NCI-H2107 treated with DMSO at 0.1 percent for 48 hours (cell line): Measurements from ENCODE around the gene AP4M1.
"Not testable (repeated sequence)": the region's sequence is repeated elsewhere in the genome, so short reads cannot be mapped to it uniquely, and the experiment has no call there.

Experiments
- DNase-seq: peaks from one replicate; lab custom pipeline; 2025; ENCODE audit not compliant: unreplicated experiment; lab: John Stamatoyannopoulos, UW

Gene AP4M1

DNA sequence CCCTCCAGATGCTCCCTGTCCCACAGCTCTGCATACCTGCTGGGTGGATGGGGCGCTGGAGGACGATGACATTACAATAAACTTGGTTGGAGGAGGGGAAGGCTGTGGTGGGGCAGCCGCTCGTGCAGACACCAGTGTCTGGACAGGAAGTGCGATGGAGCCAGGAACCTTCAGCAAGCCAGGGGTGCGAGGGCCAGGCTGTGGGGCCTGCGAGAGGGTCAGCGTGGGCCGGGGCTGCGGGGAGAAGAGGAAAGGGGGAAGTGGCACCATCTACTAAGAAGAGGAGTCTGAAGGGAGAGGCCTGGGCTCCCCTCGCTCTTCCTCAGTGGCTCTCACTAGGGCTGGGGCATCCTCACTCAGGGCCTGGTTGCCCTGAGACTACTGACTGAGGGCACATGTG is 6.4 kb downstream of the AP4M1 start:
- no peak for DNase-seq

DNA sequence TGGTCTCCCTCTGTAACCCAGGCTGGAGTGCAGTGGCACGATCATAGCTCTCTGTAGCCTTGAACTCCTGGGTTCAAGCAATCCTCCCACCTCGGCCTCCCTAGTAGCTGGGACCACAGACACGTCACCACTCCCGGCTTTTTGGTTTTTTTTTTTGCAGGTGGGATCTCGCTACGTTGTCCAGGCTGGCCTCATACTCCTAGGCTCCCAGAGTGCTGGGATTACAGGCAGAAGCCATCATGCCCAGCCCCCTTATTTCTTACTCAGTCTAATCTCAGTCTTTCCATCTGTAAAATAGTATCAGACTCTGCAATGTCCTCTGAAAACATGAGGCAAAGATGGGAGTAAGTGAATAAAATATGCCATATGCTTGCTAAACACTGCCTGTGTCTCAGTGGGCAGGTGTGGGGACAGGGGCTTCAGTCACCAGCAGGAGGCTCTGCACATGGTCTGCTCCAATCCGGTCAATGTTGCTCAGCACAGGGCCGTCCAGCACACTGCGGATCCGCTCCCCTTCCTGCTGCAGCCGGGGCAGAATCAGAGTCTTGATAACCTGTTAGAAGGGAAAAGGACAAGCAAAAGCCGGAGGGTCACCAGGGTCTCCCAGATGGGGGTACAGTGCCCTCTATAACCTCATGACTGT is 8.2 kb downstream of the AP4M1 start:
- no peak for DNase-seq

DNA sequence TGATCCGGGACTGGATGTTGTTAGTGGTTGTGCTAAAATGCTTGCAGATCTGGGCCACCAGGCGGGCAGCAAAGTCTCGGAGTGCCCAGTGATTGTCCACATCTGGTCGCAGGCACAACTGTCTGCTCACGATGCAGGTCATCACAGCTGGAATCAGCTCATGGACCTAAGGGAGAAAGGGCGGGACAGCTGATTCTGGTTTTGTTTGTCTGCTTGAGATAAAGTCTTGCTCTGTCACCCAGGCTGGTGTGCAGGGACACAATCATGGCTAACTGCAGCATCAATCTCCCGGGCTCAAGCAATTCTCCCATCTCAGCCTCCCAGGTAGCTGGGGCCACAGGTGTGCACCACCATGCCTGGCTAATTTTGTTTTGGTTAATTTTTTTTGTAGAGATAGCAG is 9.7 kb downstream of the AP4M1 start:
- DNase-seq = no peak

DNA sequence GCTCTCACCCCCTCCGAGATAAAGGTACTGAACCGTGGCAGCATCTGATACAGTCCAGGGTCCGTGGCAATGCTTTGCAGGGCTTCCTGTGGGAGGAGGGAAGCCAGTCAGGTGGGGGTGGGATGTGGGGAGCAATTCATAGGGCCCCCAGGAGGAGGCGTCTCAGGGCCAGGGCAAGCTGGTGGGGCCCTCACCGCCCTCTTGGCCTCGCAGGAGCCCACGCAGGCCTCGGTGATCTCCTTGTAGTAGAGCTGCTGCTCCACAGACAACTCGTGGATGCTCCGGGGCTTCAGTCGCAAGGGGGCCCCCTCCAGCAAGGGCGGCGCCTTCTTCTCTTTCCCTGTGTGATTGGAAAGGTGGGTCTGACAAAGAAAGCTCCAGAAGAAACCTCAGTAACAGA is 10.5 kb downstream of the AP4M1 start:
- no peak for DNase-seq

DNA sequence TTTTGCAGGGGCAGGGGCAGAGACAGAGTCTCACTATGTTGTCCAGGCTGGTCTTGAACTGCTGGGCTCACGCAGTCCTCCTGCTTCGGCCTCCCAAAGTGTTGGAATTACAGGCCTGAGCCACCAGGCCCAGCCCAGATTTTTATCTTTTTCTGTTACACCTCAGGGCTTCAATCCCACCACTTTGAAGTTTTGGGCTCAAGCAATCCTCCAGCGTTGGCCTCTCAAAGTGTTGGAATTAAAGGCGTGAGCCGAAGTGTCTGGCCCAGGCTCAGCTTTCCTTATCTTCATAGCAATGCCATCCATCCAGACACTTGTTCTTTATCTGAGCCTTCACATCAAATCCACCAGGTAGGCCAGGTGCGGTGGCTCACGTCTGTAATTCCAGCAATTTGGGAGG is 13.6 kb downstream of the AP4M1 start:
- DNase-seq = no peak

DNA sequence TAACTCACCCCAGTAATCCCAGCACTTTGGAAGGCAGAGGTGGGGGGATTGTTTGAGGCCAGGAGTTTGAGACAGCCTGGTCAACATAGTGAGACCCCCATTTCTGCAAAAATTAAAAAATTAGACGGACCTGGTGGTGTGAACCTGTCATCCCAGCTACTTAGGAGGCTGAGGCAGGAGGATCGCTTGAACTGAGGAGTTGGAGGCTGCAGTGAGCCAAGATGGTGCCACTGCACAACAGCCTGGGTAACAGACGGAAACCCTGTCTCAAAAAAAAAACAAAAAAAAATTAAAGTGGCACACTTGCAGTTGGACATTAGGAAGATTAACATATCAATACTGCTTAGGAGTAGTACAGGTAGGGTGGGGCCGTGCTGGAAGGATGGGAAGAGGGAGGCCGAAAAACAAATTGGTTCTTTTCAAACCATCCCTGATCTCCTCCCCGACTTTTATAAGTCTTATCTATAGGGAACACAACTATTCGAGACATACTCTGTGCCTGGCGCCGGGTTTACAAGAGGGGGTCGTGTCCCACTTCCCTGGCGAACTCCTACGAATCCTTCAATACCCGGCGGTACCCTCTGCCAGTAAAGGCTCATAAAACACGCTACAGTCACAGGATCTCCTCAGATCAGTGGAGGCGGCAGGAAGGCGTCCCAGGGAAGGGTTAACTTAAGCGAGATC is 17.1 kb downstream of the AP4M1 start:
- DNase-seq = no peak

DNA sequence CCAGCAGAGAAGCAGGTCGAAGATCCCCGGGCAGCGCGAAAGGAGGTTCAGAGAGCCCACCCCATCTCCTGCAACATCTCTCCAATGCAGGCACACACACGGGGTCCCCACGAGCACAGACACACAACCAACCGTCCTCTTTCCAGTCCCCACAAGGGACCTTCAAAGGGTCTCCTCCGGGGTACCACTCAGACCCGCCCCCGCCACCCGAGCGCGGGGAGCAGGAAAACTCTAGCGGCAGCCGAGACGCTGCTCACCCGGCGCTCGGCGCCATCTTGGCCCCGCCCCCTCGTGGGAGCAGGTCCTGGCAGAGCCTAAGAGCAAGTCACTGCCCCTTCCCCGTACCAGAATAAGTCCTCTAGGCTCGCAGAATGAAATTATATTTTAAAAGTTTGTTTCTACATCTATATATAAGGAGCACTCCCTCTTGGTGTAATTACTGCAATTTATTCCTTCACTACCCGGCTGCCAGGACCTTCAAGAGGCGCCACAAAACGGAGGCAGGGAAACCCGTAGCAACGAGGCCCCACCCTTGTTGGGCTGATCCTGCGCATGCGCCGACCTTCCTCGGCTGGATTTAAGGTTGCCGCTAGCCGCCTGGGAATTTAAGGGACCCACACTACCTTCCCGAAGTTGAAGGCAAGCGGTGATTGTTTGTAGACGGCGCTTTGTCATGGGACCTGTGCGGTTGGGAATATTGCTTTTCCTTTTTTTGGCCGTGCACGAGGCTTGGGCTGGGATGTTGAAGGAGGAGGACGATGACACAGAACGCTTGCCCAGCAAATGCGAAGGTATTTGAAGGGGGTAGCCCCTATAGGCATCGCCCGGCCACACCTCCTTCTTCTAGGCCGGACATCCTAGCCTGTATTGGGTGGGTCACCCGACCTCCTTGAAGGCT is 17.9 kb downstream of the AP4M1 start, which contains the start of the genes CNPY4 and TAF6:
CNPY4 (plus strand) TSS at position 563 of the 898 bp plus-strand sequence; CDS start at position 674, 111 bp downstream.
TAF6 (minus strand) TSS at position 287 of the 898 bp plus-strand sequence. CDS start 5,149 bp downstream, outside the sequence.
- peak; percentile 97 for DNase-seq

DNA sequence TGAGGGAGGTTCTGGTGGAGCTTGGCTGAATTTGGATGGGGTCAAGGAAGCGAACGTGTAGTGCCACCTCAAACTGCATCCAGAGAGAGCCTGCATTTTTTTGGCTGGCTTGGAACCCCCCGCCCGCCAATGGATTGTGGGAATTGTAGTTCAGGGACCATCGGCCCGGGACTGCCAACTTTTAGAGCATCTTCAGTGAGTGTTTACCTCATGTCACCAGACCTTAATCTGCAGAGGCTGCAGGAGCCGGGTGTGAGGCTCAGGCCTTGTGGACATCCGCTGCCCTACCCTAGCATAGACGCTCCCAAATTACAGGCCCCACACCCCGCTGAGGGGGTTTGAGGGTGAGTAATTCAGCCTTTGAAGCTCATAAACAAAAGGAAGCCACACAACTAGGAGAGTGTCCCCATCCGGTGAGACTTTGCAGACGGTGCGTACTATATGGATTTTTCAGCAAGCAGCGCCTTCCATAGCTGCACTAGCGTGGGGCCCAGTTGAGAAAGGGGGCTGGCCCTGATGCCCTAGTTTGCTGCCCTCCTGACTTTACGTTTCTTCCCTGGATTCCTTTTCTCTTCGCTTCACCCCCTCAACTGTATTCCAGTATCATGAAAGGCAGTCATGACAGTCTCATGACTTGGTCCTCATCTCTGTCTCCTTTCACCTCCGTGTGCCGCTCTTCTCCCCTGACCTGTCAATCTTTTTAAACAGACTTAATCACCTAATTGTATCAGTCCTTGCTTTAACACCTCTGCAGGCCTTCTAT is 18.7 kb downstream of the AP4M1 start:
- peak; percentile 40 for DNase-seq

DNA sequence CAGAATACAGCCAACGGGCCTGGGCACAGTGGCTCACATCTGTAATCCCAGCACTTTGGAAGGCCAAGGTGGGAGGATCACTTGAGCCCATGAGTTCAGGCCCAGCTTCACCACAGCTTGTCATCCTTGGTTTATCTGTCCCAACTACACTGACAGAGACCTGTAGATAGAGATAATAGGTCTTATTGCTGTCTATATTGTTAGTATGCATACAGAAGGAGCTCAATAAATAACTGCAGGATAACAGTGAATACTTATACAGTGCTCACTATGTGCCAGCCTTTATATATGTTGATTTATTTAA is 19.2 kb downstream of the AP4M1 start:
- no peak for DNase-seq

DNA sequence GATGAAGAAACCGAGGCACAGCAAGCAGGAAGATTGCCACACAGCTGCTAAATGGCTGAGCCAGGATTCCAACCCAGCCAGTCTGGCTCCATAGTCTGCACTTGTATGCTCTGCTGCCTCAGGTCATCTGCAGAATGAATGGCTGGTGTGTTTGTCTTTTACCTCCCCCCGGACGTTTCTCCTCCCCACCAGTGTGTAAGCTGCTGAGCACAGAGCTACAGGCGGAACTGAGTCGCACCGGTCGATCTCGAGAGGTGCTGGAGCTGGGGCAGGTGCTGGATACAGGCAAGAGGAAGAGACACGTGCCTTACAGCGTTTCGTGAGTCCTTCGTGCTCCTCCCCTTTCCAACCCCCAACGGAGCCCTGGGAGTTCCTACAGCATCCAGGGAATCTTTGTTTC is 20.6 kb downstream of the AP4M1 start:
- peak; percentile 95 for DNase-seq

DNA sequence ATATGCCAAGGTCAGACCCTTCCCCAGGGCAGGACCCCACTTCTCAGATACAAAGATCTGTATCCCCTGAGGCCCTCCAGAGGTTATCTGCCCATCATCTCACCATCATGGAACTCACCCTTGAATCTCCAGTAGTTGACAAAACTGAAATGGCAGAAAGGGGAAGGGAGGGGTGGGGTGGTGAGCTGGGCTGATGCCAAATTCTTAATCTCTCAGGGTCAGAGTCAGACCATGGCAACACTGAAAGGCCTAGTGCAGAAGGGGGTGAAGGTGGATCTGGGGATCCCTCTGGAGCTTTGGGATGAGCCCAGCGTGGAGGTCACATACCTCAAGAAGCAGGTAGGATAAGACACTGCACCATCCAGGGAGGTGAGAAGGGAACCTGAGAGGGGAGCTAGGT is 21.1 kb downstream of the AP4M1 start:
- DNase-seq = no peak

DNA sequence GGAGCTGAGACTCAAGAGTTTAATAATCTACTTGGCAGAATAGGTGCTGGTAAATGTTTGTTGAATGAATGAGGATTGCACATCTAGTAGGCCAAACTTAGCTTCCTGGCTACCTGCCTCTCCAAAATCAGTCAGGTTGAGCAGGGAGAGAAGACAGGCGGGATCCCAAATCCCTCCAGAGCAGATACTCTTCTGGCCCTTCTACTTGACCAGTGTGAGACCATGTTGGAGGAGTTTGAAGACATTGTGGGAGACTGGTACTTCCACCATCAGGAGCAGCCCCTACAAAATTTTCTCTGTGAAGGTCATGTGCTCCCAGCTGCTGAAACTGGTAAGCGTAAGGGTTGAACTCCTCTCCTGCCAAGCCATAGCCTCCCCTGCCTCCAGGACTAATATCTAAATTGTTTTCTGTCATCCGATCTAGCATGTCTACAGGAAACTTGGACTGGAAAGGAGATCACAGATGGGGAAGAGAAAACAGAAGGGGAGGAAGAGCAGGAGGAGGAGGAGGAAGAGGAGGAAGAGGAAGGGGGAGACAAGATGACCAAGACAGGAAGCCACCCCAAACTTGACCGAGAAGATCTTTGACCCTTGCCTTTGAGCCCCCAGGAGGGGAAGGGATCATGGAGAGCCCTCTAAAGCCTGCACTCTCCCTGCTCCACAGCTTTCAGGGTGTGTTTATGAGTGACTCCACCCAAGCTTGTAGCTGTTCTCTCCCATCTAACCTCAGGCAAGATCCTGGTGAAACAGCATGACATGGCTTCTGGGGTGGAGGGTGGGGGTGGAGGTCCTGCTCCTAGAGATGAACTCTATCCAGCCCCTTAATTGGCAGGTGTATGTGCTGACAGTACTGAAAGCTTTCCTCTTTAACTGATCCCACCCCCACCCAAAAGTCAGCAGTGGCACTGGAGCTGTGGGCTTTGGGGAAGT is 23.1 kb downstream of the AP4M1 start:
- DNase-seq = no peak

DNA sequence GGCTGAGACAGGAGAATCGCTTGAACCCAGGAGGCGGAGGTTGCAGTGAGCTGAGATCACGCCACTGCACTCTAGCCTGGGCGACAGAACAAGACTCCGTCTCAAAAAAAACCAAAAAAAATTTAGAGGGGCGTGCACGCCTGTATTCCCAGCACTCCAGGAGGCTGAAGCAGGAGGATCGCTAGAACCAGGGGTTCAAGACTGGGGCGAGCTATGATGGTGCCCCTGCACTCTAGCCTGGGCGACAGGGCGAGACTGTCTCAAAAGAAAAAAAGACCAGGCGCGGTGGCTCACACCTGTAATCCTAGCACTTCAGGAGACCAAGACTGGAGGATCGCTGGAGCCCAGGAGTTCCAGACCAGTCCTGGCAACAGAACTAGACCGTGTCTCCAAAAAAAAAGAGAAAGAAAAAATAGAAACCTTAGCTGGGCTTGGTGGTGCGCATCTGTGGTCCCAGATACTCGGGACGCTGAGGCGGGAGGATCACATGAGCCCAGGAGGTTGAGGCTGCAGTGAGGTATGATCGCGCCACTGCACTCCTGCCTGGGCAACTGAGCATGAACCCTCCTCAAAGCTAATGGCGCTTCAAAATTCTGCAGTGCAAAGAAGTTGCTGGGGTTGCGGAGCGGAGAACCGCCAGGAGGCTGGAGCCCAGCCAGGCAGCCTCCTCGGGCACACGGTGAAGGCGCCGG is 24.9 kb downstream of the AP4M1 start:
- DNase-seq = no peak

DNA sequence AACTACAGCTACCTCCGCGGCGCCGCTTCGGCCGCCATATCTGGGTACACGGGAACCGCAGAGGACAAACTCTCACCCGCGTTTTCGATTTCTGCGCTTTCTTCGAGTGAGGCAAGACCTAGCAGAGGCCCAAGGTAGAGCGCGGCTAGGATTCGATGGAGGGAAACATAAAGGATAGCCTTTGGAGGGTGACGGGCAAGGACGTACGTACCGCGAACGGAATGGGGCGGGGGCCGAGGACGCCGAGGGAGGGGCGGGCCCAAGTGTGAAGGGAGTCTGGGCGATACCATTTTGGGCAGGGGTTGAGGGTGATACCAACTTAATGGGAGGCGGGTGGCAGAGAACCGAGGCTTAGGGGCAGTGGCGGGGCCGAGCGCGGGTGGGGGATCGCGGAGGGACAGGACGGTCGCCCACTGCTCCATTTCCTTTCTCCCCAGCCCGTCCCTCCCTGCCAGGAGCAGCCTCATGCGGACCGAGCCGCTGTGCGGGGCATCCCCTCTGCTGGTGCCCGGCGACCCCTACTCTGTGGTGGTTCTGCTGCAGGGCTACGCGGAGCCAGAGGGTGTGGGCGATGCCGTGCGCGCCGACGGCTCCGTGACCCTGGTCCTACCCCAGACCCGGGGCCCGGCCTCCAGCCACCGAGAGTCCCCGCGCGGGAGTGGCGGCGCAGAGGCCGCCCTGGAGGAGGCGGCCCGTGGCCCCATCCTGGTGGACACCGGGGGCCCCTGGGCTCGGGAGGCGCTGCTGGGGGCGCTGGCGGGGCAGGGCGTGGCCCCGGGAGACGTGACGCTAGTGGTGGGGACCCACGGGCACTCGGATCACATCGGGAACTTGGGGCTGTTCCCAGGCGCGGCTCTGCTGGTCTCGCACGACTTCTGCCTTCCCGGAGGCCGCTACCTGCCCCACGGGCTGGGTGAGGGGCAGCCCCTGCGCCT is 25.8 kb downstream of the AP4M1 start, which contains the start of gene MBLAC1:
MBLAC1 (plus strand) TSS at position 37 of the 935 bp plus-strand sequence; CDS start at position 466, 429 bp downstream.
- peak; percentile 91 for DNase-seq

DNA sequence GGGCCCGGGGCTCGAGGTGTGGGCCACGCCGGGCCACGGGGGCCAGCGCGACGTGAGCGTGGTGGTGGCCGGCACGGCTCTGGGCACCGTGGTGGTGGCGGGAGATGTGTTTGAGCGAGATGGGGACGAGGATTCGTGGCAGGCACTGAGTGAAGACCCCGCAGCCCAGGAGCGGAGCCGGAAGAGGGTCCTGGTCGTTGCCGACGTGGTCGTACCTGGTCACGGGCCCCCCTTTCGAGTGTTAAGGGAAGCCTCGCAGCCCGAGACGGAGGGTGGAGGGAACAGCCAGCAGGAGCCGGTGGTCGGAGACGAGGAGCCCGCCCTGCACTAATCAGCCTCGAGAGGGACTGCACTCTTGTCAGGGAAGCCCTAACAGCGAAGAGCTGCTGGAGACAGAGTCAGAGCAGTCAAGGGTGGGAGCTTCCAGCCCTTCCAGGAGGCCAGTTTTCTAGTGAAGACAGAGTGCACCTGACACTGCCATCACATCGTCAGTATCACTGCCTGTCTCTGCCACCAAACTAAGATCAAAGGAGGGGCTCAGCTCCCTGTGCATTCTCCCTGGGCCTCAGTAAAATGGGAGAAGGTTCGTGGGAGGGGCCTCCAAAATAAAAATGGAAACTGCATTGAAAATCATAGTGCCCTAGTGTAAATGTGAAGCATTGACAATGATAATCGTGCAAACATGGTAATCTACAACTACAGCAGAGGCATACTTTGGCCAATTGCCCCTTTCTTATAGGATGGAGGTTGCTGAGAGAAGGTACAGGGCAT is 26.6 kb downstream of the AP4M1 start:
- no peak for DNase-seq

DNA sequence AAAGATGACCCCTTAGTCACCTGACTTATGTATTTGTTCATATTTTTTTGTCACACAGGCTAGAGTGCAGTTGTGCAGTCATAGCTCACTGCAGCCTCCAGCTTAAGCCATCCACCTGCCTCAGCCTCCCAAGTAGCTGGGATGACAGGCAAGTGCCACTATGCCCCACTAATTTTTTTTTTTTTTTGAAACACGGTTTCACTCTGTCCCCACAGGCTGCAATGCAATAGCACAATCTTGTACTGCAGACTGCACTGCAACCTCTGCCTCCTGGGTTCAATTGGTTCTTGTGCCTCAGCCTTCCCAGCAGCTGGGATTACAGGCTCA is 27.2 kb downstream of the AP4M1 start:
- no peak for DNase-seq

DNA sequence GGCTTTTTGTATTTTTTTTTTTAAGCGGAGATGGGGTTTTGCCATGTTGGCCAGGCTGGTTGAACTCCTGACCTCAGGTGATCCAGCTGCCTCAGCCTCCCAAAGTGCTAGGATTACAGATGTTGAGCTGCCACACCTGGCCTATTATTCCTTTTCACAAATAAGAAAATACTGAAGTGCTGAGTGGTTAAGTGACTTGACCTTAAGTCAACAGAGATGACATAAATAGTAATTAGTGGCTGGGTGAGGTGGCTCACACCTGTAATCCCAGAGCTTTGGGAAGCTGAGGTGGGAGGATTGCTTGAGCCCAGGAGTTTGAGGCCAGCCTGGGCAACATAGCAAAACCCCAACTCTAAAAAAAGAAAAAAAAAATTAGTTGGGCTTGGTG is 28.8 kb downstream of the AP4M1 start:
- DNase-seq = not testable (repeated sequence)
